ENCODE data around the gene ERI3.

GRCh38 chr1:44330935-44331334 is 24.1 kb downstream of the ERI3 start:
- TF ChIP-seq CTCF (IDR thresholded peaks at IDR 0.05), result no peak
- no peak for TF ChIP-seq SIN3A (IDR thresholded peaks at IDR 0.05; ENCODE audit: borderline replicate concordance, insufficient read depth, low read depth, low read length)
- TF ChIP-seq POLR2AphosphoS5 (IDR thresholded peaks at IDR 0.05; ENCODE audit: low read depth, low read length), result no peak
- TF ChIP-seq REST (IDR thresholded peaks at IDR 0.05; ENCODE audit: insufficient read depth in 1 of 2, low read depth in 2 of 2, low read length in 1 of 2), result no peak
- TF ChIP-seq TCF7L2 (IDR thresholded peaks at IDR 0.05; ENCODE audit: low read depth, low read length), result no peak
